DOHH2 (cell line): Measurements from ENCODE around the gene ADORA3.

Source experiments
- EZH2phosphoT487 ChIP-seq: fragments of 200-600 bp; sonication (generic); IDR thresholded peaks from 2 replicates; pipeline ENCODE4 v1.6.1; 2017; ENCODE audit warnings: borderline replicate concordance, mild to moderate bottlenecking, antibody characterized with exemption, low read length, moderate library complexity, mixed read lengths
- TF ChIP-seq, protein P1 (sequence below): fragments of 200-600 bp; sonication (generic); IDR thresholded peaks from one replicate; pipeline ENCODE4 v1.5.1; 2014; ENCODE audit warnings: antibody characterized with exemption, mild to moderate bottlenecking, low read depth, low read length; ENCODE audit not compliant: poor library complexity, severe bottlenecking

DNA sequence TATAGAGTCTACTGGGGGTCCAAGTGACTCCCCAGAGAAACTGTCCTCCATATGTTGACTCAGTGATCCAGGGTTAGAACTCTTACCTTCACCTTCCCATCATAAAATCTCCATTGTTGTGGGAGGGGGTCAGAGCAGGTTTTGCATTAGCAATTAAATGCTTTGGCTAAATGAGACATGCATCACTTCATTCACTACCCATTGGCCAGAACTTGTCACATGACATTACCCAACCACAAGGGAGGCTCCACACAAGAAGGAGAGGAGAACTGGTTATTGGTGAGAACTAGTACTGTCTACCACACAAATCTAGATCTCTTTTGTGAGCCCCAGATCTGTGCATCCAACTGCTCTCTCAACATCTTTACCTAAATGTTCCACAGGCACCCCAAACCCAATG, 33.9 kb downstream of the ADORA3 start:
- TF ChIP-seq, protein P1, sequence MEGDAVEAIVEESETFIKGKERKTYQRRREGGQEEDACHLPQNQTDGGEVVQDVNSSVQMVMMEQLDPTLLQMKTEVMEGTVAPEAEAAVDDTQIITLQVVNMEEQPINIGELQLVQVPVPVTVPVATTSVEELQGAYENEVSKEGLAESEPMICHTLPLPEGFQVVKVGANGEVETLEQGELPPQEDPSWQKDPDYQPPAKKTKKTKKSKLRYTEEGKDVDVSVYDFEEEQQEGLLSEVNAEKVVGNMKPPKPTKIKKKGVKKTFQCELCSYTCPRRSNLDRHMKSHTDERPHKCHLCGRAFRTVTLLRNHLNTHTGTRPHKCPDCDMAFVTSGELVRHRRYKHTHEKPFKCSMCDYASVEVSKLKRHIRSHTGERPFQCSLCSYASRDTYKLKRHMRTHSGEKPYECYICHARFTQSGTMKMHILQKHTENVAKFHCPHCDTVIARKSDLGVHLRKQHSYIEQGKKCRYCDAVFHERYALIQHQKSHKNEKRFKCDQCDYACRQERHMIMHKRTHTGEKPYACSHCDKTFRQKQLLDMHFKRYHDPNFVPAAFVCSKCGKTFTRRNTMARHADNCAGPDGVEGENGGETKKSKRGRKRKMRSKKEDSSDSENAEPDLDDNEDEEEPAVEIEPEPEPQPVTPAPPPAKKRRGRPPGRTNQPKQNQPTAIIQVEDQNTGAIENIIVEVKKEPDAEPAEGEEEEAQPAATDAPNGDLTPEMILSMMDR, result no peak
- TF ChIP-seq EZH2phosphoT487, result no peak
